K562 (cell line): ENCODE results near the gene ABHD3. TPM values are rescaled to one million over a fixed set of nuclear protein-coding genes. Genes with fewer than 3 reads are reported as not detected.
"Not testable (repeated sequence)": the region's sequence is repeated elsewhere in the genome, so short reads cannot be mapped to it uniquely, and the experiment has no call there.

Source experiments
- ATAC-seq: fragments of 200-7000 bp; cut with Tn5 transposase; 3 replicates; pipeline ENCODE4 v1.9.1; 2020; ENCODE audit warnings: moderate library complexity
- BruUV-seq: library from RNA; stranded (reverse); fragments of 400-500 nt; replicated peaks from 2 replicates; lab custom pipeline; 2021; lab: Mats Ljungman, UMichigan
- CTCF ChIA-PET: fragments of 300-600 bp; formaldehyde crosslinking; extraction: SDS; loops from one replicate; lab custom pipeline; 2021; ENCODE audit warnings: low intra/inter-chr PET ratio; lab: Yijun Ruan, JAX
- POLR2A ChIA-PET: fragments of 300-600, 350-650 bp; sonication (Branson Sonifier 250); formaldehyde crosslinking; extraction: SDS; loops from one replicate; lab custom pipeline; 2021; ENCODE audit warnings: antibody characterized with exemption, inconsistent platforms; lab: Yijun Ruan, JAX
- DNase-seq, 4 experiments: peaks; one replicate each; pipeline versions ENCODE4 v3.0.0 to v3.0.0-alpha.2; 2011 to 2018; ENCODE audit warnings: low spot score in 3 of 4, mixed read lengths in 3 of 4; ENCODE audit errors: extremely low read depth in 1 of 4
- FAIRE-seq: peaks from 2 replicates; lab custom pipeline; 2011; peaks lifted over from hg19 to GRCh38; lab: Jason Lieb, UNC
- H2AFZ ChIP-seq: 2 replicates; pipeline ENCODE4 v1.6.0; 2011; ENCODE audit warnings: low read depth, low read length, control low read depth, inconsistent platforms
- H3K27ac ChIP-seq: fragments of 200-600 bp; 3 replicates; pipeline ENCODE4 v1.8.0; 2011; ENCODE audit warnings: low read depth, mild to moderate bottlenecking, control low read depth, inconsistent platforms, low read length, moderate library complexity, mixed read lengths; ENCODE audit errors: extremely low read depth
- H3K27me3 ChIP-seq, 2 experiments: fragments of 300-600 bp in 1 of 2; 2 replicates in 1 of 2; 3 replicates in 1 of 2; pipeline versions ENCODE4 v1.6.0 to v1.8.0; 2011; ENCODE audit warnings: inconsistent platforms in 2 of 2, low read length in 2 of 2, mild to moderate bottlenecking in 1 of 2, mixed read lengths in 1 of 2, moderate library complexity in 1 of 2; ENCODE audit not compliant: control insufficient read depth in 2 of 2, insufficient read depth in 2 of 2
- H3K36me3 ChIP-seq: fragments of 300-600 bp; 3 replicates; pipeline ENCODE4 v1.8.0; 2011; ENCODE audit warnings: mild to moderate bottlenecking, low read length, inconsistent platforms; ENCODE audit not compliant: control insufficient read depth, insufficient read depth
- H3K4me1 ChIP-seq, 2 experiments: fragments of 200-600 bp in 1 of 2; replicated peaks in 1 of 2; 2 replicates in 1 of 2; 3 replicates in 1 of 2; pipeline versions ENCODE4 v1.5.1 to v1.8.0; 2011; ENCODE audit warnings: inconsistent platforms in 2 of 2, low read length in 2 of 2, mild to moderate bottlenecking in 1 of 2, mixed read lengths in 1 of 2, moderate library complexity in 1 of 2; ENCODE audit not compliant: control insufficient read depth in 2 of 2, insufficient read depth in 2 of 2
- H3K4me2 ChIP-seq: 2 replicates; pipeline ENCODE4 v1.6.1; 2011; ENCODE audit warnings: low read length, control low read depth, inconsistent platforms, mixed read lengths; ENCODE audit not compliant: insufficient read depth
- H3K4me3 ChIP-seq: fragments of 200-600 bp; sonication (generic), shearing (Covaris generic); 2 replicates; pipeline ENCODE4 v1.5.1; 2016; ENCODE audit warnings: control low read depth, inconsistent platforms
- H3K79me2 ChIP-seq: fragments of 200-600 bp; 3 replicates; pipeline ENCODE4 v1.8.0; 2011; ENCODE audit warnings: low read length, inconsistent platforms; ENCODE audit not compliant: control insufficient read depth, insufficient read depth
- H3K9ac ChIP-seq, 2 experiments: 2 replicates each; pipeline versions ENCODE4 v1.6.0 to v1.6.1; 2011; ENCODE audit warnings: low read depth in 2 of 2, low read length in 2 of 2, control low read depth in 1 of 2, inconsistent platforms in 1 of 2, mild to moderate bottlenecking in 1 of 2, mixed read lengths in 1 of 2; ENCODE audit not compliant: insufficient read depth in 1 of 2
- H3K9me1 ChIP-seq: one replicate; pipeline ENCODE4 v1.6.0; 2011; ENCODE audit warnings: inconsistent platforms, mild to moderate bottlenecking, low read length, moderate library complexity; ENCODE audit not compliant: control insufficient read depth, insufficient read depth
- H3K9me3 ChIP-seq: replicated peaks from 2 replicates; pipeline ENCODE4 v1.5.1; 2011; ENCODE audit warnings: low read depth, low read length, inconsistent platforms; ENCODE audit not compliant: control insufficient read depth, insufficient read depth
- H4K20me1 ChIP-seq: replicated peaks from 2 replicates; pipeline ENCODE4 v1.6.1; 2011; ENCODE audit warnings: low read length, inconsistent platforms, mixed read lengths; ENCODE audit not compliant: control insufficient read depth, insufficient read depth
- TRIM24 ChIP-seq, 2 experiments: fragments of 450-650 bp; IDR thresholded peaks; 2 replicates each; pipeline ENCODE4 v1.6.1; 2016
- TRIM28 ChIP-seq: fragments of 450-650 bp; IDR thresholded peaks from 2 replicates; pipeline ENCODE4 v1.6.1; 2017
- ZFP1 ChIP-seq: fragments of 450-650 bp; formaldehyde crosslinking; IDR thresholded peaks from 2 replicates; pipeline ENCODE4 v1.4.0; 2020; ENCODE audit warnings: mild to moderate bottlenecking, mixed read lengths
- WGBS: fragments of 100-300 bp; shearing (Covaris generic); methylation state at CpG from one replicate; pipeline ENCODE4 v1.1.6; 2016; ENCODE audit warnings: low coverage, mixed read lengths; ENCODE audit not compliant: insufficient coverage; ENCODE audit errors: missing lambda C conversion rate; 5-methylcytosine and 5-hydroxymethylcytosine counted together
- in situ Hi-C: fragments of 300-500 bp; cut with MboI; formaldehyde crosslinking; loops from 4 replicates; pipeline ENCODE4 v1.15.0; 2018; ENCODE audit warnings: inconsistent platforms, mixed read lengths
- intact Hi-C: fragments of 100-400 bp; cut with micrococcal nuclease; formaldehyde crosslinking; loops from 2 replicates; pipeline ENCODE4 v1.14.2; 2022
- polyA plus RNA-seq, 8 experiments: library from polyadenylated mRNA; depleted of rRNA in 4 of 8; stranded (reverse) in 5 of 8; unstranded in 3 of 8; fragments of >200 nt; fragmentation: Nextera tagmentation in 2 of 8; fragmentation: Illumina TruSeq in 1 of 8; extraction: Ambion mirVana in 2 of 8; extraction: Trizol in 1 of 8; gene quantifications; 2 replicates each; pipeline versions ENCODE4 v1.2.1 to v1.2.3, GENCODE V29; 2011 to 2014; ENCODE audit warnings: inconsistent platforms in 1 of 8, missing spikeins in 1 of 8
- total RNA-seq, 7 experiments: library from RNA; depleted of rRNA in 6 of 7; stranded (reverse); fragments of >200 nt in 6 of 7; fragmentation: Illumina TruSeq in 2 of 7; extraction: Trizol in 2 of 7; gene quantifications; 2 replicates each; pipeline versions ENCODE4 v1.2.1 to v1.2.3, GENCODE V29; 2011 to 2021; ENCODE audit warnings: low replicate concordance in 1 of 7
- TF ChIP-seq, protein P1 (sequence below): fragments of 450-650 bp; IDR thresholded peaks from 2 replicates; pipeline ENCODE4 v1.6.1; 2018; ENCODE audit warnings: mild to moderate bottlenecking, low read depth; ENCODE audit not compliant: partially characterized antibody

Gene ABHD3
- total and polyA plus RNA-seq, 9 of the 15 experiments (the other 6 are each of a cell fraction or from before 2014, with no cell fraction given) = 6.3 to 38.8 (median 19.4) TPM

DNA sequence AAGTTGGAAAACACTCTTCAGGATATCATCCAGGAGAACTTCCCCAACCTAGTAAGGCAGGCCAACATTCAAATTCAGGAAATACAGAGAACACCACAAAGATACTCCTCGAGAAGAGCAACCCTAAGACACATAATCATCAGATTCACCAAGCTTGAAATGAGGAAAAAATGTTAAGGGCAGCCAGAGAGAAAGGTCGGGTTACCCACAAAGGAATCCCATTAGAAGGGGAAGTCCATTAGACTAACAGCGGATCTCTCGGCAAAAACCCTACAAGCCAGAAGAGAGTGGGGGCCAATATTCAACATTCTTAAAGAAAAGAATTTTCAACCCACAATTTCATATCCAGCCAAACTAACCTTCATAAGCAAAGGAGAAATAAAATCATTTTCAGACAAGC lies 32.4 kb upstream of the ABHD3 start:
- H2AFZ ChIP-seq, FAIRE-seq, H3K9me1 ChIP-seq, H3K36me3 ChIP-seq, POLR2A ChIA-PET, H3K4me3 ChIP-seq, BruUV-seq, H3K4me2 ChIP-seq, DNase-seq, H3K9me3 ChIP-seq, in situ Hi-C loops, H4K20me1 ChIP-seq, intact Hi-C loops, H3K27ac ChIP-seq, ATAC-seq, H3K9ac ChIP-seq, H3K27me3 ChIP-seq, CTCF ChIA-PET: not testable (repeated sequence)
- WGBS = 89% methylated on average over 4 of the region's 4 CpGs
- peaks cover 17 to 20% of the 10 kb centered on the region in 2 experiments; a peak in 4 of 5 replicates for H3K4me1 ChIP-seq
- TF ChIP-seq ZFP1 (CRISPR knock-in tag) (peak; percentile 57; the same call in 1 of the 2 replicates), TRIM28 (0 out of 2 replicates have a peak, but pooled peaks have one; percentile 36), TRIM24 (IDR thresholded peaks at IDR 0.05) (peak; percentile 55 to 64; a peak in 3 of 4 replicates)
- TF ChIP-seq, protein P1, sequence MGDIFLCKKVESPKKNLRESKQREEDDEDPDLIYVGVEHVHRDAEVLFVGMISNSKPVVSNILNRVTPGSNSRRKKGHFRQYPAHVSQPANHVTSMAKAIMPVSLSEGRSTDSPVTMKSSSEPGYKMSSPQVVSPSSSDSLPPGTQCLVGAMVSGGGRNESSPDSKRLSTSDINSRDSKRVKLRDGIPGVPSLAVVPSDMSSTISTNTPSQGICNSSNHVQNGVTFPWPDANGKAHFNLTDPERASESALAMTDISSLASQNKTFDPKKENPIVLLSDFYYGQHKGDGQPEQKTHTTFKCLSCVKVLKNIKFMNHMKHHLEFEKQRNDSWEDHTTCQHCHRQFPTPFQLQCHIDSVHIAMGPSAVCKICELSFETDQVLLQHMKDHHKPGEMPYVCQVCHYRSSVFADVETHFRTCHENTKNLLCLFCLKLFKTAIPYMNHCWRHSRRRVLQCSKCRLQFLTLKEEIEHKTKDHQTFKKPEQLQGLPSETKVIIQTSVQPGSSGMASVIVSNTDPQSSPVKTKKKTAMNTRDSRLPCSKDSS = peak; percentile 25
- H3K79me2 ChIP-seq = peaks cover 12% of the 10 kb centered on the region
